Transverse colon (tissue), 4 donors: Measurements from ENCODE around the gene PARD6A. TPM values are rescaled to one million over a fixed set of nuclear protein-coding genes. Genes with fewer than 3 reads are reported as not detected.

Source experiments
- DNase-seq: peaks from one replicate; pipeline ENCODE4 v3.0.0-alpha.2; 2019
- H3K27ac ChIP-seq, 4 donors: fragments of 200-600 bp; sonication (generic); 2 replicates each; pipeline ENCODE4 v1.5.1; 2016 to 2018; ENCODE audit warnings: inconsistent platforms in 4 of 4
- H3K27me3 ChIP-seq: fragments of 200-600 bp; sonication (generic); 2 replicates; pipeline ENCODE4 v1.5.1; 2017; ENCODE audit warnings: inconsistent platforms
- H3K36me3 ChIP-seq, 4 donors: fragments of 200-600 bp; sonication (generic); 2 replicates each; pipeline ENCODE4 v1.5.1; 2017 to 2019; ENCODE audit warnings: inconsistent platforms in 4 of 4
- H3K4me1 ChIP-seq, 4 donors: fragments of 200-600 bp; sonication (generic); 2 replicates each; pipeline ENCODE4 v1.5.1; 2017 to 2020; ENCODE audit warnings: inconsistent platforms in 4 of 4
- H3K4me3 ChIP-seq, 4 donors: fragments of 200-600 bp; sonication (generic); 1 replicate in 1 of 4; 2 replicates in 3 of 4; pipeline versions ENCODE4 v1.5.1 to v1.6.1; 2017 to 2019; ENCODE audit warnings: inconsistent platforms in 4 of 4
- H3K9me3 ChIP-seq, 2 donors: fragments of 200-600 bp; sonication (generic); 2 replicates each; pipeline ENCODE4 v1.5.1; 2017 to 2019; ENCODE audit warnings: inconsistent platforms in 2 of 2
- CTCF ChIP-seq, 5 experiments: fragments of 200-600 bp in 3 of 5; fragments of 450-650 bp in 2 of 5; sonication (generic) in 3 of 5; IDR thresholded peaks; 1 replicate in 2 of 5; 2 replicates in 3 of 5; pipeline ENCODE4 v1.5.1; 2016 to 2017; ENCODE audit warnings: antibody characterized with exemption in 5 of 5, inconsistent platforms in 3 of 5, mild to moderate bottlenecking in 2 of 5, moderate library complexity in 1 of 5
- EP300 ChIP-seq: sonication (generic); formaldehyde crosslinking; IDR thresholded peaks from one replicate; pipeline ENCODE4 v1.6.1; 2017; ENCODE audit warnings: antibody characterized with exemption, low read depth
- POLR2A ChIP-seq: fragments of 450-650 bp; IDR thresholded peaks from one replicate; pipeline ENCODE4 v1.6.1; 2016; ENCODE audit warnings: antibody characterized with exemption, mild to moderate bottlenecking, moderate library complexity
- POLR2AphosphoS5 ChIP-seq, 3 donors: sonication (generic); formaldehyde crosslinking; IDR thresholded peaks; one replicate each; pipeline ENCODE4 v1.6.1; 2016; ENCODE audit warnings: antibody characterized with exemption in 3 of 3
- WGBS, 2 donors: methylation state at CpG; one replicate each; pipeline ENCODE4 v1.1.5; 2018; ENCODE audit warnings: low coverage in 1 of 2; 5-methylcytosine and 5-hydroxymethylcytosine counted together
- in situ Hi-C, 4 donors: fragments of 200-750 bp; cut with MboI; loops; one replicate each; pipeline versions ENCODE4 v1.15.0 to v1.15.1; 2017; ENCODE audit warnings: low sequenced_read_pairs in 3 of 4, low pct_ligation_motif_present in 1 of 4, low pct_unique_long_range_greater_than_20kb in 1 of 4
- intact Hi-C: fragments of 100-400 bp; cut with DNase I; formaldehyde crosslinking; loops from one replicate; pipeline ENCODE4 v1.15.1; 2023; ENCODE audit warnings: low total_unique reads
- total RNA-seq, 4 donors: library from RNA; depleted of rRNA; stranded (reverse); fragments of >200 nt; gene quantifications; one replicate each; pipeline ENCODE4 v1.1.0, GENCODE V29; 2016

PARD6A gene
- total RNA-seq, 4 donors from 2014 or later: 6.3 to 36.7 (median 9.4) TPM

GRCh38 chr16:67709050-67709449 lies 48.3 kb downstream of the PARD6A start:
- Histone ChIP-seq H3K27me3 (no peaks in the 10 kb centered on the region), H3K9me3 (no peaks in the 10 kb centered on the region), H3K4me3 (no peak overlapping the region), H3K4me1 (peaks cover 0 to 17% (median 4%) of the 10 kb centered on the region in 4 donors), H3K27ac (no peak overlapping the region), H3K36me3 (no peaks in the 10 kb centered on the region)
- TF ChIP-seq POLR2AphosphoS5 (IDR thresholded peaks at IDR 0.05): no peak
- TF ChIP-seq CTCF (IDR thresholded peaks at IDR 0.05): no peak
- TF ChIP-seq EP300: no peak
- no peak for TF ChIP-seq POLR2A
- intact Hi-C loops (no loop called here), in situ Hi-C loops (no loop called here)
- no peak for DNase-seq
- WGBS, 2 donors: 100% methylated on average over 1 of the region's 1 CpG

DNA sequence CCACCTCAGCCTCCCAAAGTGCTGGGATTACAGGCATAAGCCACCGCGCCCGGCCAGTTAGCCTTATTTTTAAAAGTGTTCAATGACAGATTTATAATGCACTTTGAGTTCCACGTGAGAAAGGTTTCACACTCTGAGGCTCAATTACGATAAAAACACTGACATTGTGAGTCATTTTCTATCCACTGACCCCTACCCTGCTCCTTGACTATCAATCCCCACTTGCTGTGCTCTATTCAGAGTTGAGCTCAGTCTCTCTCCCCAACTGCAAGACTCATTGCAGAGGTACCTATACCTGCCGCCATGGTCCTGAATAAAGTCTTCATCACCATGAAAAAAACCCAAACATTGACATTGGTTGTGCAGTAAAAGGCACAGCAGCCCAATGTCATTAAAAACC lies 49.8 kb downstream of the PARD6A start:
- H3K36me3 ChIP-seq: no peaks in the 10 kb centered on the region
- 91 to 94% methylated on average over 6 of the region's 6 CpGs for WGBS, 2 donors
- no peaks in the 10 kb centered on the region for H3K9me3 ChIP-seq
- no peak overlapping the region for H3K4me3 ChIP-seq
- in situ Hi-C loops (no loop called here), intact Hi-C loops (no loop called here)
- H3K27me3 ChIP-seq: no peaks in the 10 kb centered on the region
- TF ChIP-seq POLR2A: no peak
- TF ChIP-seq CTCF (IDR thresholded peaks at IDR 0.05): no peak
- no peak for TF ChIP-seq EP300
- TF ChIP-seq POLR2AphosphoS5 (IDR thresholded peaks at IDR 0.05): no peak
- no peak for DNase-seq
- H3K4me1 ChIP-seq: peaks cover 0 to 31% (median 8%) of the 10 kb centered on the region in 4 donors
- no peak overlapping the region for H3K27ac ChIP-seq

Other genes starting within 250 kb of the PARD6A start
- gene ZDHHC1, start 244.5 kb upstream of the PARD6A start, total RNA-seq: 10 to 100 TPM in 2 of 4 donors, 1 to 10 TPM in 2; 7.1 to 36.3 (median 20.5) TPM
- 1,000 to 10,000 TPM in 1 of 4 donors, 100 to 1,000 TPM in 3; 667 to 1,081 (median 790) TPM for gene HSD11B2, start 229.8 kb upstream of the PARD6A start, total RNA-seq
- 100 to 1,000 TPM; 218 to 457 (median 386) TPM for gene ATP6V0D1, start 179.8 kb upstream of the PARD6A start, total RNA-seq
- not detected for gene AGRP, start 177.4 kb upstream of the PARD6A start, total RNA-seq
- gene RIPOR1, start 132.1 kb upstream of the PARD6A start, total RNA-seq: 100 to 1,000 TPM in 1 of 4 donors, 10 to 100 TPM in 3; 11.2 to 141 (median 24.1) TPM
- gene CTCF, start 98.4 kb upstream of the PARD6A start, total RNA-seq: 10 to 100 TPM; 40.0 to 46.8 (median 41.9) TPM
- gene CARMIL2, start 15.8 kb upstream of the PARD6A start, total RNA-seq: 1 to 10 TPM in 2 of 4 donors, under 1 TPM in 1, not detected in 1; 0.96 to 9.0 (median 7.6) TPM
- gene ACD, start 700 bp upstream of the PARD6A start, total RNA-seq: 10 to 100 TPM in 3 of 4 donors, 1 to 10 TPM in 1; 2.0 to 76.3 (median 15.7) TPM
- 10 to 100 TPM; 12.5 to 20.9 (median 15.3) TPM for gene ENKD1, start 5.8 kb downstream of the PARD6A start, total RNA-seq
- 1 to 10 TPM in 3 of 4 donors, under 1 TPM in 1; 0.60 to 7.1 (median 4.4) TPM for gene C16orf86, start 5.9 kb downstream of the PARD6A start, total RNA-seq
- 10 to 100 TPM; 21.9 to 32.2 (median 24.3) TPM for gene GFOD2, start 58.4 kb downstream of the PARD6A start, total RNA-seq
- 10 to 100 TPM; 15.1 to 32.9 (median 19.1) TPM for gene RANBP10, start 145.6 kb downstream of the PARD6A start, total RNA-seq
- gene TSNAXIP1, start 145.9 kb downstream of the PARD6A start, total RNA-seq: under 1 TPM in 1 of 4 donors, not detected in 3; 0.55 TPM
- 10 to 100 TPM; 24.7 to 44.1 (median 32.7) TPM for gene THAP11, start 181.4 kb downstream of the PARD6A start, total RNA-seq
- gene NUTF2, start 186.0 kb downstream of the PARD6A start, total RNA-seq: 100 to 1,000 TPM in 1 of 4 donors, 10 to 100 TPM in 3; 75.2 to 131 (median 89.0) TPM
- gene CENPT, start 186.7 kb downstream of the PARD6A start, total RNA-seq: 100 to 1,000 TPM in 2 of 4 donors, 10 to 100 TPM in 2; 58.2 to 248 (median 100) TPM
- gene EDC4, start 212.1 kb downstream of the PARD6A start, total RNA-seq: 100 to 1,000 TPM in 2 of 4 donors, 10 to 100 TPM in 2; 76.4 to 162 (median 105) TPM
- gene NRN1L, start 223.9 kb downstream of the PARD6A start, total RNA-seq: 1 to 10 TPM in 1 of 4 donors, not detected in 3; 2.5 TPM
- gene PSKH1, start 232.3 kb downstream of the PARD6A start, total RNA-seq: 100 to 1,000 TPM in 1 of 4 donors, 10 to 100 TPM in 3; 24.1 to 132 (median 56.2) TPM